ENCODE results near the gene KCNIP4.

DNA sequence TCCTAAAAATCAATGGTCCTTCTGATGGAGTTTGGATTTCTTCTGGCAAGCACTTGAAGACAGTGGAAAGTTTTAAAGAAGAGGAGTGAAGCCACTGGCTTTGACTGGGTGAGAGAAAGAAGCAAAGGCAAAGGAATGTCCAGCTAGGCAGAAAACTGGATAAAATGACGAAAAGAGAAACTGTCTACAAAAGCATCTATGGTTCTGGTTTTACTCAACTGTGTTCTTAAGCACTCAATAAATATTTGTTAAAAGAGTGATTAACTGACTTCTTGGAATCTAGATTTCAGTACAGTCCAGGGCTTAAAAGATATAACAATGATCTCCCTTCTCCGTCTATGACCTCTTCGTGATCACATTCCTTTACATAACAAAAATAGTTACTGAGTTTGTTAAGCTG, 1195.9 kb downstream of the KCNIP4 start:
- TF ChIP-seq CTCF (conservative IDR thresholded peaks at IDR 0.05) (no peak), EZH2 (IDR thresholded peaks at IDR 0.05; ENCODE audit: low read depth) (no peak)
